RKO (cell line): ENCODE measurements around the gene MYO9A.
A peak's percentile ranks its signal among the peaks of the same experiment; 100 is the strongest.
"Not testable (repeated sequence)": the region's sequence is repeated elsewhere in the genome, so short reads cannot be mapped to it uniquely, and the experiment has no call there.

Source experiments
- DNase-seq: peaks from one replicate; pipeline ENCODE4 v3.0.0-alpha.2; 2016; ENCODE audit warnings: low spot score

MYO9A gene

GRCh38 chr15:72140088-72140487 lies 22.1 kb upstream of the MYO9A start:
- DNase-seq: no peak

GRCh38 chr15:72139667-72140066 lies 21.7 kb upstream of the MYO9A start:
- DNase-seq: no peak

GRCh38 chr15:72136170-72137051 lies 18.5 kb upstream of the MYO9A start:
- DNase-seq: no peak

- no peak for DNase-seq
These were observed 17.8 kb upstream of the MYO9A start for GRCh38 chr15:72135719-72136118.

GRCh38 chr15:72133211-72133610 lies 15.3 kb upstream of the MYO9A start:
- no peak for DNase-seq

GRCh38 chr15:72131922-72132321 lies 14.0 kb upstream of the MYO9A start:
- no peak for DNase-seq

GRCh38 chr15:72130272-72130671 lies 12.3 kb upstream of the MYO9A start:
- no peak for DNase-seq

GRCh38 chr15:72128359-72128758 lies 10.4 kb upstream of the MYO9A start:
- no peak for DNase-seq

- no peak for DNase-seq
These were observed 9.9 kb upstream of the MYO9A start for GRCh38 chr15:72127724-72128322.

- no peak for DNase-seq
These were observed 6.3 kb upstream of the MYO9A start for GRCh38 chr15:72124218-72124617.

- peak; percentile 82 for DNase-seq
These were observed 399 bp downstream of the MYO9A start for GRCh38 chr15:72117486-72118016.

- peak; percentile 49 for DNase-seq
These were observed 1.0 kb downstream of the MYO9A start for GRCh38 chr15:72116731-72117485.

GRCh38 chr15:72113347-72114031 lies 4.5 kb downstream of the MYO9A start:
- no peak for DNase-seq

GRCh38 chr15:72112805-72113204 lies 5.1 kb downstream of the MYO9A start:
- no peak for DNase-seq

GRCh38 chr15:72112116-72112515 lies 5.8 kb downstream of the MYO9A start:
- DNase-seq: no peak

GRCh38 chr15:72110355-72110754 lies 7.6 kb downstream of the MYO9A start:
- DNase-seq: no peak

GRCh38 chr15:72106068-72106467 lies 11.9 kb downstream of the MYO9A start:
- no peak for DNase-seq

- no peak for DNase-seq
These were observed 12.8 kb downstream of the MYO9A start for GRCh38 chr15:72105111-72105510.

- not testable (repeated sequence) for DNase-seq
These were observed 17.4 kb downstream of the MYO9A start for GRCh38 chr15:72100551-72100950.

- no peak for DNase-seq
These were observed 18.8 kb downstream of the MYO9A start for GRCh38 chr15:72099155-72099554.

- DNase-seq: no peak
These were observed 19.9 kb downstream of the MYO9A start for GRCh38 chr15:72098040-72098439.

GRCh38 chr15:72096796-72097195 lies 21.2 kb downstream of the MYO9A start:
- DNase-seq: no peak
